Muscle layer of duodenum (tissue), 2 donors: ENCODE measurements around the gene SNRPD3.
"Not testable (repeated sequence)": the region's sequence is repeated elsewhere in the genome, so short reads cannot be mapped to it uniquely, and the experiment has no call there.

Source experiments
- H3K27ac ChIP-seq: one replicate; pipeline ENCODE4 v1.7.0; 2013; ENCODE audit warnings: mild to moderate bottlenecking, low read length
- H3K27me3 ChIP-seq: one replicate; pipeline ENCODE4 v1.7.0; 2013; ENCODE audit warnings: low read depth, mild to moderate bottlenecking, control low read depth, low read length
- H3K36me3 ChIP-seq, 2 donors: one replicate each; pipeline ENCODE4 v1.7.0; 2013; ENCODE audit warnings: low read length in 2 of 2, control low read depth in 1 of 2, mild to moderate bottlenecking in 1 of 2; ENCODE audit not compliant: insufficient read depth in 2 of 2, control insufficient read depth in 1 of 2
- H3K4me1 ChIP-seq, 2 donors: one replicate each; pipeline ENCODE4 v1.7.0; 2013; ENCODE audit warnings: low read length in 2 of 2, mild to moderate bottlenecking in 2 of 2, control low read depth in 1 of 2, moderate library complexity in 1 of 2; ENCODE audit not compliant: insufficient read depth in 2 of 2, control insufficient read depth in 1 of 2
- H3K4me3 ChIP-seq, 2 donors: one replicate each; pipeline ENCODE4 v1.7.0; 2013; ENCODE audit warnings: low read length in 2 of 2, low read depth in 1 of 2, mild to moderate bottlenecking in 1 of 2
- H3K9me3 ChIP-seq, 2 donors: one replicate each; pipeline ENCODE4 v1.7.0; 2013; ENCODE audit warnings: low read length in 2 of 2, control low read depth in 1 of 2, mild to moderate bottlenecking in 1 of 2; ENCODE audit not compliant: control insufficient read depth in 1 of 2
- donor health status: healthy.

SNRPD3 gene

DNA sequence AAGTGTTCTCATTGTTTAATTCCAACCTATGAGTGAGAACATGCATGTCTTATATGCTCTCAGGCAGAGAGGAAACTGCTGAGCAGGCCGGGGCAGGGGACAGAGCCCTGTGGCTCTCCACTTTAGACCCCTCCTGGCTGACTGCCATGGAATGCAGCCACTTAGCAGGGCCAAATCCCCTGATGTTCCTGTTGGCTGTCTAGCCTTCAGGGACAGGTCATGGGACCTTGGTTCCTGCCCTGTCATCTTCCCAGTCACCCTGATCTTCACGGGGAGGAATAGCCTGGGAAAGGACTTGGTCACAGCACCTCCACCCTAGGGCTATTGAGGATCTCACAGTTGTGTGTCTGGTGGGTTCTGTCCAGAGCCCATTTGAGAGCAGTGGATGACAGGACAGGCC is 50.5 kb downstream of the SNRPD3 start:
- not testable (repeated sequence) for H3K27me3 ChIP-seq, H3K36me3 ChIP-seq, H3K4me3 ChIP-seq, H3K27ac ChIP-seq, H3K9me3 ChIP-seq
- peaks cover 0 to 11% of the 10 kb centered on the region in 2 donors for H3K4me1 ChIP-seq

DNA sequence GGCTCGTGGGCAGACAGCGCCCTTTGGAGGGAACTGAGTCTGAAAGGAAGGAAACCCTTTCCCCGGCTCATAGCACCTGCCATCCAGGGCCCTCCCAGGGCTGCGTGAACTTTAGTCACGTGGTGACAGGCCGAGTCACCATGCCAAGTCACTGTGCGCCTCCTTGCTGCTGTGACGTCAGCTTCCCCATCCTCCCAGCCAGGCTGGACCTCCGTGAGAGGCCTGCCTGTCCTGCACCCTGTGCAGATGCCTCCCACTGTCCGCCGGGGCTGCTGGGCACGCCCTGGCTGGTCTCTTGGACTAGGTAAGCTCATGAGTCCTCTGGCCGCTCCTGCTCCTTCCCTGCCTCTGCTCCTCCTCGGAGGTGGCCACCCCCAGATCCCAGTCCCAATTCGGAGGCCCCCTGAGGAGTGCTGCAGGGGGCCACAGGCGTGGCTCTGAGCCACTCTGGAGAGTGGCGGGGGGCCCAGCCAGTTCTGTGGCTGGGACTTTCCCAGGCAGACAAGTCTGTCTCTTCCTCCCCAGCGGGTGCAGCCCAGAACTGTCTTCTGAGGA is 51.7 kb downstream of the SNRPD3 start:
- H3K27ac ChIP-seq, H3K27me3 ChIP-seq, H3K36me3 ChIP-seq, H3K4me3 ChIP-seq, H3K9me3 ChIP-seq: not testable (repeated sequence)
- H3K4me1 ChIP-seq = peaks cover 0 to 11% of the 10 kb centered on the region in 2 donors

DNA sequence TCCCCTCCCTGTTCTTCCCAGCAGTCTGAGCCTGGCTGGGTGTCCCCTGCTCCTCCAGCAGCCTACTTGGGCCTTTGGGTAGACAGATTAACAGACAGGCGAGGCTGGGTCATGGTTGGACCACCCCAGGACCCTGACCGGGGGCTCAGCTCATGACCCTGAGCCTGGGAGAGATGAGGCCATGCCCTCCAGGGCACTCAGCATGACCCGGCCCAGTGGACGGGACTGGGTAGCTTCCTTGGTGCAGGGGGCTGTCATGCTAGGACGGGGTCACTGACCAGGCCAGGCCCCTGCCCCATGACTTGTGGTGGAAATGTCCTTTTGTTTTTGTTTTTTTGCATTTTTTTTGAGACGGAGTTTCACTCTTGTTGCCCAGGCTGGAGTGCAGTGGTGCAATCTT is 52.5 kb downstream of the SNRPD3 start:
- not testable (repeated sequence) for H3K27ac ChIP-seq, H3K4me3 ChIP-seq, H3K36me3 ChIP-seq, H3K4me1 ChIP-seq, H3K27me3 ChIP-seq, H3K9me3 ChIP-seq

DNA sequence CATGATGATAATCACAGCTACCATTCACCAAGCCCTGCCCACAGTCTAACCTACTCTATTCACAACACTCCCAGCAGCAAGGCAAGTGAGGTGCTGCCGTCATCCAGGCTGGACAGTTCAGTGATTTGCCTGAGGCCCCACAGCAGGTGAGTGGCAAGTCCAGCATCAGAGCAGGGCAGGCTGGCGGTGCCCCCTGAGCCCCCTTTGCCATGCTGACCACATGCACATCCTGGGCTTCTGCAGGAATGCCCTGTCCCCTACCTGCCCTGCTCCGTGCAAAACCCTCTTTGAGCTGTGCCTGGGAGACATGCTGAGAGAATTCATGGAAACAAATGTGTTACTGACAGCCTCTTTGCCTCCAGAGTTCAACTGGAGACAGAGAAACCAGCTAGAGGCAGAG is 54.1 kb downstream of the SNRPD3 start:
- H3K4me1 ChIP-seq, H3K4me3 ChIP-seq, H3K9me3 ChIP-seq, H3K36me3 ChIP-seq, H3K27me3 ChIP-seq, H3K27ac ChIP-seq: not testable (repeated sequence)

DNA sequence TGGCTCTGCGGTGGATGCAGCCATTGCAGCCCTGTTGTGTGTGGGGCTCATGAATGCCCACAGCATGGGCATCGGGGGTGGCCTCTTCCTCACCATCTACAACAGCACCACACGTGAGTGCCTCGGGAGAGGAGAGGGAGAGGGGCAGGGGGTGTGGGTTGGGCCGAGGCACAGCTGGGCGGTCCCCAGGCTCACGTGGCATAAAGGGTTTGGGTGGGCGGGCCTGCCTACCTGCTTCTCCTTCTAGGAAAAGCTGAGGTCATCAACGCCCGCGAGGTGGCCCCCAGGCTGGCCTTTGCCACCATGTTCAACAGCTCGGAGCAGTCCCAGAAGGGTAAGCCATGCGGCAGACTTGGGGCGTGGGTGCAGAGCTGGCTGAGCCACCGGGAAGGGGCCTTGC is 59.0 kb downstream of the SNRPD3 start:
- not testable (repeated sequence) for H3K9me3 ChIP-seq, H3K36me3 ChIP-seq, H3K27ac ChIP-seq, H3K4me1 ChIP-seq, H3K4me3 ChIP-seq, H3K27me3 ChIP-seq

DNA sequence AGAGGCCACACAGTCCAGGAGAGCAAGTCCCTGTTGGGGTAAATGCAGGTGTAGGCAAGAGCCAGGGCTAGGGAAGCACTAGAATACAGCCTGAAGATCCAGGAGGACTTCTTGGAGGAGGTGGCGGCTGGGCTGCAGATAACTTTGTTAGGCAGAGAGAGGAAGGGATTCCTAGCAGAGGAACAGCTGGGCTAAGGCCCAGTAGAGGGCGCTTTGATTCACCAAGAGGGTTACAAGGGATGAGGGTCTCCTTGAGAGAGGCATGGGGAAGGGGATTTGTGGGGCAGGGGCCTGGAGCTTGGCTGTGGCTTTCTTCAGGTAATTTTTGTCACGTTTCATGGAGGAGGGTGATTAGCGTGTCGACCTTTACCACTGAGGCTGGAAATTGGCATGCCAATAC is 65.4 kb downstream of the SNRPD3 start:
- H3K27me3 ChIP-seq, H3K9me3 ChIP-seq, H3K4me3 ChIP-seq: not testable (repeated sequence)

DNA sequence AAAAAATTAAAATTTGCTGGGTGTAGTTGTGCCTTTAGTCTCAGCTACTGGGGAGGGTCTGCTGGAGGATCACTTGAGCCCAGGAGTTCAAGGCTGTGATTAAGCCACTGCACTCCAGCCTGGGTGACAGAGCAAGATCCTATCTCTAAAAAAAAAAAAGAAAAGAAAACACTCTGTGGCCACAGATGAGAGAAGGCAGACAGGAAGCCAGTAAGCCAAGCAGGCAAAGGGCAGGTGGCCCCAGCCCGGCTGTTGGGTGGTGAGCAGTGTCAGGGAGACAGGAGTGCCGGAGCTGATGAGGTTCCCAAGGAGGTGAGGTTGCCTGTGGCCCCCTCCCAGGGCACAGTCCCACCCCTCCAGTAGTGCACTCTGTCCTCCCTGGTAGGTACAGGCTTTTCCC is 66.8 kb downstream of the SNRPD3 start:
- H3K4me1 ChIP-seq = not testable (repeated sequence)

More for the DNA sequence above, 65.4 kb downstream of the SNRPD3 start:
- H3K4me1 ChIP-seq, H3K36me3 ChIP-seq, H3K27ac ChIP-seq: not testable (repeated sequence)

More for the DNA sequence above, 66.8 kb downstream of the SNRPD3 start:
- not testable (repeated sequence) for H3K9me3 ChIP-seq, H3K4me3 ChIP-seq, H3K27ac ChIP-seq, H3K27me3 ChIP-seq, H3K36me3 ChIP-seq
